Fibroblast of lung (primary cell): ENCODE results near the gene CXCR3. TPM values are rescaled to one million over a fixed set of nuclear protein-coding genes. Genes with fewer than 3 reads are reported as not detected.

ENCODE experiments used
- DNase-seq, 2 donors: peaks; one replicate each; pipeline versions ENCODE4 v3.0.0 to v3.0.0-alpha.2; 2010; ENCODE audit warnings: low read depth in 2 of 2
- H2AFZ ChIP-seq: 2 replicates; pipeline ENCODE4 v1.5.1; 2012; ENCODE audit warnings: low read length, control low read depth, inconsistent platforms
- H3K27ac ChIP-seq: 2 replicates; pipeline ENCODE4 v1.5.1; 2011; ENCODE audit warnings: low read length, control low read depth; ENCODE audit not compliant: insufficient read depth
- H3K27me3 ChIP-seq: 2 replicates; pipeline ENCODE4 v1.5.1; 2011; ENCODE audit warnings: mild to moderate bottlenecking, low read length; ENCODE audit not compliant: control insufficient read depth, insufficient read depth
- H3K36me3 ChIP-seq: 2 replicates; pipeline ENCODE4 v1.5.1; 2011; ENCODE audit warnings: low read length; ENCODE audit not compliant: control insufficient read depth, insufficient read depth
- H3K4me1 ChIP-seq: 2 replicates; pipeline ENCODE4 v1.5.1; 2011; ENCODE audit warnings: low read length; ENCODE audit not compliant: control insufficient read depth, insufficient read depth; ENCODE audit errors: extremely low read depth
- H3K4me2 ChIP-seq: 2 replicates; pipeline ENCODE4 v1.5.1; 2011; ENCODE audit warnings: low read length, control low read depth; ENCODE audit not compliant: insufficient read depth; ENCODE audit errors: extremely low read depth
- H3K4me3 ChIP-seq, 4 experiments: fragments of 200-600 bp in 1 of 4; sonication (generic) in 1 of 4; replicated peaks in 1 of 4; 2 replicates each; pipeline ENCODE4 v1.5.1; 2011 to 2016; ENCODE audit warnings: low read length in 4 of 4, low read depth in 3 of 4, mild to moderate bottlenecking in 3 of 4, control low read depth in 2 of 4, inconsistent platforms in 1 of 4, mixed read lengths in 1 of 4; ENCODE audit not compliant: insufficient read depth in 1 of 4; ENCODE audit errors: control extremely low read depth in 1 of 4
- H3K79me2 ChIP-seq: 2 replicates; pipeline ENCODE4 v1.5.1; 2012; ENCODE audit warnings: mild to moderate bottlenecking, low read length, inconsistent platforms; ENCODE audit not compliant: control insufficient read depth, insufficient read depth
- H3K9ac ChIP-seq: 2 replicates; pipeline ENCODE4 v1.5.1; 2011; ENCODE audit warnings: mild to moderate bottlenecking, low read length, control low read depth; ENCODE audit not compliant: insufficient read depth
- H3K9me3 ChIP-seq: 2 replicates; pipeline ENCODE4 v1.5.1; 2012; ENCODE audit warnings: low read depth, low read length; ENCODE audit not compliant: control insufficient read depth, insufficient read depth
- H4K20me1 ChIP-seq: 2 replicates; pipeline ENCODE4 v1.5.1; 2011; ENCODE audit warnings: low read length; ENCODE audit not compliant: control insufficient read depth, insufficient read depth; ENCODE audit errors: extremely low read depth
- CTCF ChIP-seq, 2 donors: IDR thresholded peaks in 1 of 2; conservative IDR thresholded peaks in 1 of 2; 1 replicate in 1 of 2; 2 replicates in 1 of 2; pipeline ENCODE4 v1.5.1; 2011 to 2012; ENCODE audit warnings: low read length in 2 of 2, control low read depth in 1 of 2, inconsistent platforms in 1 of 2, low read depth in 1 of 2, mild to moderate bottlenecking in 1 of 2
- EZH2 ChIP-seq: IDR thresholded peaks from 2 replicates; pipeline ENCODE4 v1.5.1; 2012; ENCODE audit warnings: low read length, control low read depth, mild to moderate bottlenecking; ENCODE audit errors: missing control alignments
- polyA plus RNA-seq, 2 donors: library from polyadenylated mRNA; depleted of rRNA in 1 of 2; stranded (reverse) in 1 of 2; unstranded in 1 of 2; fragments of >200 nt; gene quantifications; 2 replicates each; pipeline ENCODE4 v1.2.1, GENCODE V29; 2011 to 2012; ENCODE audit warnings: missing spikeins in 1 of 2
- total RNA-seq: library from RNA; depleted of rRNA; stranded (reverse); fragments of >200 nt; gene quantifications from 2 replicates; pipeline ENCODE4 v1.2.1, GENCODE V29; 2014

CXCR3 gene
- total and polyA plus RNA-seq, 2 donors (not counting 1 experiment from before 2014, with no cell fraction given) = not detected

GRCh38 chrX:71581210-71581609, 37.1 kb downstream of the CXCR3 start:
- Histone ChIP-seq H2AFZ (no peak overlapping the region), H3K4me1 (no peaks in the 10 kb centered on the region), H3K27me3 (no peaks in the 10 kb centered on the region), H3K36me3 (no peaks in the 10 kb centered on the region), H3K9ac (no peak overlapping the region), H3K9me3 (no peaks in the 10 kb centered on the region), H3K79me2 (no peaks in the 10 kb centered on the region), H4K20me1 (no peaks in the 10 kb centered on the region), H3K4me2 (no peak overlapping the region), H3K4me3 (no peak overlapping the region), H3K27ac (no peak overlapping the region)
- TF ChIP-seq EZH2 (no peak), CTCF (conservative IDR thresholded peaks at IDR 0.05 in 1 of 2, IDR thresholded peaks at IDR 0.05 in 1 of 2; ENCODE audit: low read depth in 1 of 2, low read length in 2 of 2) (no peak)
- DNase-seq = no peak

GRCh38 chrX:71579990-71580380, 38.3 kb downstream of the CXCR3 start:
- Histone ChIP-seq H3K4me2 (no peak overlapping the region), H3K9ac (no peak overlapping the region), H3K27ac (no peak overlapping the region), H4K20me1 (no peaks in the 10 kb centered on the region), H3K79me2 (no peaks in the 10 kb centered on the region), H3K4me1 (no peaks in the 10 kb centered on the region), H3K36me3 (no peaks in the 10 kb centered on the region), H3K9me3 (no peaks in the 10 kb centered on the region), H3K27me3 (no peaks in the 10 kb centered on the region), H3K4me3 (no peak overlapping the region), H2AFZ (no peak overlapping the region)
- TF ChIP-seq EZH2 (no peak), CTCF (conservative IDR thresholded peaks at IDR 0.05 in 1 of 2, IDR thresholded peaks at IDR 0.05 in 1 of 2; ENCODE audit: low read depth in 1 of 2, low read length in 2 of 2) (no peak)
- no peak for DNase-seq

- TF ChIP-seq CTCF (conservative IDR thresholded peaks at IDR 0.05 in 1 of 2, IDR thresholded peaks at IDR 0.05 in 1 of 2; ENCODE audit: low read depth in 1 of 2, low read length in 2 of 2) (no peak), EZH2 (no peak)
- H4K20me1 ChIP-seq = no peaks in the 10 kb centered on the region
- no peak overlapping the region for H3K4me2 ChIP-seq
- no peaks in the 10 kb centered on the region for H3K27me3 ChIP-seq
- no peak overlapping the region for H2AFZ ChIP-seq
- no peak overlapping the region for H3K27ac ChIP-seq
- H3K79me2 ChIP-seq = no peaks in the 10 kb centered on the region
- no peaks in the 10 kb centered on the region for H3K36me3 ChIP-seq
- H3K4me1 ChIP-seq = no peaks in the 10 kb centered on the region
- no peak overlapping the region for H3K9ac ChIP-seq
- DNase-seq = no peak
- H3K4me3 ChIP-seq = no peak overlapping the region
- H3K9me3 ChIP-seq = no peaks in the 10 kb centered on the region
These were observed 38.9 kb downstream of the CXCR3 start for GRCh38 chrX:71579136-71579989.
